HFFc6 (cell line): ENCODE data around the gene PIM2. TPM values are rescaled to one million over a fixed set of nuclear protein-coding genes. Genes with fewer than 3 reads are reported as not detected.

Experiments used
- DNase-seq: peaks from one replicate; pipeline ENCODE4 v3.0.0-alpha.2; 2018
- H3K27ac Mint-ChIP-seq: 2 replicates; pipeline ENCODE4 v1.8.0; 2020; ENCODE audit warnings: mild to moderate bottlenecking, mixed read lengths
- H3K27me3 Mint-ChIP-seq: 2 replicates; pipeline ENCODE4 v1.8.0; 2021; ENCODE audit warnings: mild to moderate bottlenecking, moderate library complexity, mixed read lengths; ENCODE audit not compliant: insufficient read depth
- H3K36me3 Mint-ChIP-seq: 2 replicates; pipeline ENCODE4 v1.8.0; 2021; ENCODE audit warnings: low read depth, mixed read lengths
- H3K4me1 Mint-ChIP-seq: 2 replicates; pipeline ENCODE4 v1.8.0; 2020; ENCODE audit warnings: low read depth, mixed read lengths
- H3K4me3 Mint-ChIP-seq: 2 replicates; pipeline ENCODE4 v1.8.0; 2020; ENCODE audit warnings: mild to moderate bottlenecking, moderate library complexity, mixed read lengths
- H3K9me3 Mint-ChIP-seq: 2 replicates; pipeline ENCODE4 v1.8.0; 2020; ENCODE audit warnings: mild to moderate bottlenecking, mixed read lengths
- CTCF ChIP-seq: fragments of 200-600 bp; sonication (generic); IDR thresholded peaks from 2 replicates; pipeline ENCODE4 v1.5.0; 2021; ENCODE audit warnings: antibody characterized with exemption, mild to moderate bottlenecking
- total RNA-seq, 6 experiments: library from RNA; stranded (reverse); fragmentation: NEBNext Ultra II Directional; extraction: Animal tissue kit (Norgen Biotek cat#: 25700); gene quantifications; 2 replicates in 1 of 6; 3 replicates in 5 of 6; pipeline ENCODE4 v1.2.3, GENCODE V29; 2021

PIM2 gene
- total RNA-seq, 6 experiments from 2014 or later, result 5.8 to 7.5 (median 6.5) TPM

- Mint-ChIP-seq H3K9me3 (peaks cover 5% of the 10 kb centered on the region), H3K4me1 (no peaks in the 10 kb centered on the region), H3K27me3 (no peaks in the 10 kb centered on the region), H3K27ac (no peak overlapping the region), H3K4me3 (no peak overlapping the region), H3K36me3 (peaks cover 4% of the 10 kb centered on the region; the same call in 1 of the 2 replicates)
- DNase-seq, result no peak
- TF ChIP-seq CTCF, result no peak
Measured at GRCh38 chrX:48948589-48948988, 29.8 kb upstream of the PIM2 start.

GRCh38 chrX:48945517-48946348 is 26.9 kb upstream of the PIM2 start:
- peak; percentile 41 for DNase-seq
- peaks cover 9% of the 10 kb centered on the region; the same call in 1 of the 2 replicates for H3K36me3 Mint-ChIP-seq
- TF ChIP-seq CTCF, result peak; percentile 77

GRCh38 chrX:48942895-48943294 is 24.1 kb upstream of the PIM2 start:
- Mint-ChIP-seq H3K27me3 (no peaks in the 10 kb centered on the region; the same call in 1 of the 2 replicates), H3K27ac (no peak overlapping the region), H3K9me3 (no peaks in the 10 kb centered on the region), H3K4me1 (no peaks in the 10 kb centered on the region), H3K36me3 (0 out of 2 replicates have a peak, but pooled peaks cover 5% of the 10 kb centered on the region), H3K4me3 (no peak overlapping the region)
- no peak for TF ChIP-seq CTCF
- DNase-seq, result no peak

More at GRCh38 chrX:48945517-48946348, 26.9 kb upstream of the PIM2 start:
- H3K9me3 Mint-ChIP-seq, result peaks cover 5% of the 10 kb centered on the region
- H3K27me3 Mint-ChIP-seq, result no peaks in the 10 kb centered on the region; the same call in 1 of the 2 replicates
- H3K27ac Mint-ChIP-seq, result no peak overlapping the region; the same call in 1 of the 2 replicates
- H3K4me1 Mint-ChIP-seq, result no peaks in the 10 kb centered on the region
- no peak overlapping the region for H3K4me3 Mint-ChIP-seq

- H3K4me1 Mint-ChIP-seq, result no peaks in the 10 kb centered on the region
- no peaks in the 10 kb centered on the region for H3K9me3 Mint-ChIP-seq
- no peak overlapping the region for H3K27ac Mint-ChIP-seq
- no peak overlapping the region for H3K4me3 Mint-ChIP-seq
- H3K36me3 Mint-ChIP-seq, result 0 out of 2 replicates have a peak, but pooled peaks cover 5% of the 10 kb centered on the region
- H3K27me3 Mint-ChIP-seq, result no peaks in the 10 kb centered on the region; the same call in 1 of the 2 replicates
- no peak for DNase-seq
- no peak for TF ChIP-seq CTCF
Measured at GRCh38 chrX:48940404-48940955, 21.7 kb upstream of the PIM2 start.

- TF ChIP-seq CTCF, result no peak
- no peak for DNase-seq
- H3K36me3 Mint-ChIP-seq, result 0 out of 2 replicates have a peak, but pooled peaks cover 5% of the 10 kb centered on the region
- no peak overlapping the region for H3K4me3 Mint-ChIP-seq
- no peak overlapping the region; the same call in 1 of the 2 replicates for H3K27ac Mint-ChIP-seq
- H3K4me1 Mint-ChIP-seq, result no peaks in the 10 kb centered on the region
- H3K27me3 Mint-ChIP-seq, result no peaks in the 10 kb centered on the region; the same call in 1 of the 2 replicates
- H3K9me3 Mint-ChIP-seq, result no peaks in the 10 kb centered on the region
Measured at GRCh38 chrX:48939524-48940228, 20.9 kb upstream of the PIM2 start.
